Measurements from ENCODE around the gene TOP2B.

DNA sequence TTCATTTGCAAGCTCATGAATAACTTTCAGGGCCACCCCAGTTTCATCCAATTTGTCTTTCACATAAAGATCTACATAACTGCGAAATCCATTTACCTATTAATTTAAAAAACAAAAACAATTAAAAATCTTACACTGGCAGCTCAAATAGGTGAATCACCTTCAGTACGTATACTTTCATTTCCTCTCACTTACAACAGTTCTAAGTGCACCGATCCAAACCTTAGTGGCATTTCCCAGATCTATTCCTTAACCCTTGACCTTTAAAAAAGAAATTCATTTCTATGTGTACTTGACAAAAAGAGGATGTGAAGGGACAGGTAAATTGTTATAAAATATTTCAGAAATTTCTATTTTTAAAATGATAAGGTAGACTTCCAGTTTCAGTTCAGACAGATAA lies 30.8 kb downstream of the TOP2B start:
- TF ChIP-seq CTCF (IDR thresholded peaks at IDR 0.05; ENCODE audit: low read depth, low read length) (no peak), POLR2A (IDR thresholded peaks at IDR 0.05; ENCODE audit: extremely low read depth, insufficient read length) (no peak), MAX (IDR thresholded peaks at IDR 0.05; ENCODE audit: low read depth, low read length) (no peak), MYC (IDR thresholded peaks at IDR 0.05; ENCODE audit: low read depth, low read length) (no peak)

Measured in NB4 (cell line).